ENCODE data around the gene EML2. TPM values are rescaled to one million over a fixed set of nuclear protein-coding genes. Genes with fewer than 3 reads are reported as not detected.

EML2 gene
- total RNA-seq, 8 experiments from 2014 or later: 11.7 to 49.2 (median 24.6) TPM

GRCh38 chr19:45645068-45645630, 6.0 kb upstream of the EML2 start:
- Histone ChIP-seq H3K27ac (peak overlapping the region; percentile 49 to 60), H3K4me3 (peak overlapping the region; percentile 33 to 72 (median 48)), H3K4me1 (replicated peaks in 1 of 2) (peaks cover 22 to 28% of the 10 kb centered on the region in 2 donors)
- in situ Hi-C loops (cut with MboI; ENCODE audit: low pct_unique_long_range_greater_than_20kb in 2 of 9, low sequenced_read_pairs in 9 of 9, unreplicated experiment in 9 of 9): no loop called here
- peak in 6 of 8 experiments; percentile 0 to 70 (median 51) for ATAC-seq (replicated peaks in 6 of 8)
- WGBS, 10 experiments: no CpG with 5 or more reads among the region's 35 CpGs

- Histone ChIP-seq H3K4me3 (peak overlapping the region; percentile 33 to 72 (median 48)), H3K4me1 (replicated peaks in 1 of 2) (peaks cover 22 to 28% of the 10 kb centered on the region in 2 donors), H3K27ac (peak overlapping the region in 1 of 2 donors; percentile 49)
- in situ Hi-C loops (cut with MboI; ENCODE audit: low pct_unique_long_range_greater_than_20kb in 2 of 9, low sequenced_read_pairs in 9 of 9, unreplicated experiment in 9 of 9): no loop called here
- 20 to 100% (median 53%) methylated on average over 1 to 9 of the region's 14 CpGs; no CpG with 5 or more reads in 3 of the 10 experiments for WGBS, 10 experiments
- ATAC-seq (replicated peaks in 6 of 8): no peak
Observed at GRCh38 chr19:45643927-45644771, 5.0 kb upstream of the EML2 start.

- in situ Hi-C loops (cut with MboI; ENCODE audit: low pct_unique_long_range_greater_than_20kb in 2 of 9, low sequenced_read_pairs in 9 of 9, unreplicated experiment in 9 of 9): no loop called here
- H3K4me3 ChIP-seq: peak overlapping the region; percentile 21 to 41 (median 30)
- peaks cover 22 to 34% of the 10 kb centered on the region in 2 donors for H3K4me1 ChIP-seq (replicated peaks in 1 of 2)
- no peak overlapping the region for H3K27ac ChIP-seq
- ATAC-seq (replicated peaks in 6 of 8): peak in 7 of 8 experiments; percentile 8 to 60 (median 51)
- WGBS, 10 experiments: 0 to 22% (median 10%) methylated on average over 2 to 7 of the region's 39 CpGs; no CpG with 5 or more reads in 1 of the 10 experiments
Observed at GRCh38 chr19:45643024-45643926, 4.1 kb upstream of the EML2 start.

GRCh38 chr19:45641274-45642105, 2.3 kb upstream of the EML2 start:
- 0 to 83% (median 12%) methylated on average over 1 to 26 of the region's 40 CpGs; no CpG with 5 or more reads in 1 of the 10 experiments for WGBS, 10 experiments
- Histone ChIP-seq H3K4me3 (peak overlapping the region in 4 of 5 donors; percentile 8 to 19 (median 14)), H3K4me1 (replicated peaks in 1 of 2) (peaks cover 22 to 38% of the 10 kb centered on the region in 2 donors), H3K27ac (no peak overlapping the region)
- ATAC-seq (replicated peaks in 6 of 8): peak in 5 of 8 experiments; percentile 6 to 20 (median 13)
- in situ Hi-C loops (cut with MboI; ENCODE audit: low pct_unique_long_range_greater_than_20kb in 2 of 9, low sequenced_read_pairs in 9 of 9, unreplicated experiment in 9 of 9): no loop called here

- no peak overlapping the region for H3K4me3 ChIP-seq
- H3K27ac ChIP-seq: no peak overlapping the region
- no peak for ATAC-seq (replicated peaks in 6 of 8)
- in situ Hi-C loops (cut with MboI; ENCODE audit: low pct_unique_long_range_greater_than_20kb in 2 of 9, low sequenced_read_pairs in 9 of 9, unreplicated experiment in 9 of 9): no loop called here
- peaks cover 22 to 32% of the 10 kb centered on the region in 2 donors for H3K4me1 ChIP-seq (replicated peaks in 1 of 2)
- WGBS, 10 experiments: 40 to 100% (median 72%) methylated on average over 1 to 5 of the region's 17 CpGs; no CpG with 5 or more reads in 3 of the 10 experiments
Observed at GRCh38 chr19:45640849-45641273, 1.7 kb upstream of the EML2 start.

- H3K4me3 ChIP-seq: peak overlapping the region in 3 of 5 donors; percentile 27 to 35 (median 29)
- 38 to 100% (median 76%) methylated on average over 1 to 10 of the region's 19 CpGs; no CpG with 5 or more reads in 2 of the 10 experiments for WGBS, 10 experiments
Observed at GRCh38 chr19:45637890-45638667, 1.1 kb downstream of the EML2 start.

GRCh38 chr19:45636902-45637301, 2.3 kb downstream of the EML2 start:
- 60 to 100% (median 85%) methylated on average over 1 to 2 of the region's 2 CpGs; no CpG with 5 or more reads in 4 of the 10 experiments for WGBS, 10 experiments
- no peak overlapping the region for H3K4me3 ChIP-seq
- in situ Hi-C loops (cut with MboI; ENCODE audit: low pct_unique_long_range_greater_than_20kb in 2 of 9, low sequenced_read_pairs in 9 of 9, unreplicated experiment in 9 of 9): no loop called here
- no peak for ATAC-seq (replicated peaks in 6 of 8)
- H3K27ac ChIP-seq: no peak overlapping the region
- peaks cover 0 to 25% of the 10 kb centered on the region in 2 donors for H3K4me1 ChIP-seq (replicated peaks in 1 of 2)

More at GRCh38 chr19:45637890-45638667, 1.1 kb downstream of the EML2 start:
- peak in 3 of 8 experiments; percentile 1 to 19 (median 5) for ATAC-seq (replicated peaks in 6 of 8)
- H3K27ac ChIP-seq: peak overlapping the region in 1 of 2 donors; percentile 17
- in situ Hi-C loops (cut with MboI; ENCODE audit: low pct_unique_long_range_greater_than_20kb in 2 of 9, low sequenced_read_pairs in 9 of 9, unreplicated experiment in 9 of 9): no loop called here
- H3K4me1 ChIP-seq (replicated peaks in 1 of 2): peaks cover 4 to 17% of the 10 kb centered on the region in 2 donors

GRCh38 chr19:45636275-45636674, 2.9 kb downstream of the EML2 start:
- 83 to 100% (median 100%) methylated on average over 1 of the region's 1 CpG; no CpG with 5 or more reads in 3 of the 10 experiments for WGBS, 10 experiments
- Histone ChIP-seq H3K4me1 (replicated peaks in 1 of 2) (peaks cover 0 to 23% of the 10 kb centered on the region in 2 donors), H3K27ac (no peak overlapping the region), H3K4me3 (no peak overlapping the region)
- in situ Hi-C loops (cut with MboI; ENCODE audit: low pct_unique_long_range_greater_than_20kb in 2 of 9, low sequenced_read_pairs in 9 of 9, unreplicated experiment in 9 of 9): no loop called here
- no peak for ATAC-seq (replicated peaks in 6 of 8)

- WGBS, 10 experiments: 66 to 100% (median 83%) methylated on average over 1 to 7 of the region's 27 CpGs; no CpG with 5 or more reads in 5 of the 10 experiments
- Histone ChIP-seq H3K4me1 (replicated peaks in 1 of 2) (peaks cover 0 to 8% of the 10 kb centered on the region in 2 donors), H3K27ac (no peak overlapping the region), H3K4me3 (no peak overlapping the region)
- in situ Hi-C loops (cut with MboI; ENCODE audit: low pct_unique_long_range_greater_than_20kb in 2 of 9, low sequenced_read_pairs in 9 of 9, unreplicated experiment in 9 of 9): no loop called here
- ATAC-seq (replicated peaks in 6 of 8): peak; percentile 50 to 89 (median 76)
Observed at GRCh38 chr19:45632468-45633196, 6.6 kb downstream of the EML2 start.

GRCh38 chr19:45630463-45630862, 8.7 kb downstream of the EML2 start:
- Histone ChIP-seq H3K4me3 (no peak overlapping the region), H3K4me1 (replicated peaks in 1 of 2) (peaks cover 0 to 8% of the 10 kb centered on the region in 2 donors), H3K27ac (no peak overlapping the region)
- ATAC-seq (replicated peaks in 6 of 8): peak; percentile 80 to 95 (median 88)
- in situ Hi-C loops (cut with MboI; ENCODE audit: low pct_unique_long_range_greater_than_20kb in 2 of 9, low sequenced_read_pairs in 9 of 9, unreplicated experiment in 9 of 9): no loop called here
- WGBS, 10 experiments: 40 to 100% (median 58%) methylated on average over 1 to 2 of the region's 2 CpGs; no CpG with 5 or more reads in 5 of the 10 experiments

GRCh38 chr19:45629704-45630103, 9.5 kb downstream of the EML2 start:
- 86 to 100% (median 100%) methylated on average over 1 to 3 of the region's 4 CpGs; no CpG with 5 or more reads in 4 of the 10 experiments for WGBS, 10 experiments
- Histone ChIP-seq H3K27ac (no peak overlapping the region), H3K4me1 (replicated peaks in 1 of 2) (peaks cover 0 to 8% of the 10 kb centered on the region in 2 donors), H3K4me3 (no peak overlapping the region)
- no peak for ATAC-seq (replicated peaks in 6 of 8)
- in situ Hi-C loops (cut with MboI; ENCODE audit: low pct_unique_long_range_greater_than_20kb in 2 of 9, low sequenced_read_pairs in 9 of 9, unreplicated experiment in 9 of 9): no loop called here

All from motor neuron (in vitro differentiated cells).